Anterior cingulate cortex (tissue), 58 donors: ENCODE measurements around the gene CEBPG.
A peak's percentile ranks its signal among the peaks of the same experiment; 100 is the strongest.

Experiments used
- DNase-seq, 58 donors: peaks; one replicate each; lab custom pipeline; 2025; lab: John Stamatoyannopoulos, UW

Gene CEBPG

DNA sequence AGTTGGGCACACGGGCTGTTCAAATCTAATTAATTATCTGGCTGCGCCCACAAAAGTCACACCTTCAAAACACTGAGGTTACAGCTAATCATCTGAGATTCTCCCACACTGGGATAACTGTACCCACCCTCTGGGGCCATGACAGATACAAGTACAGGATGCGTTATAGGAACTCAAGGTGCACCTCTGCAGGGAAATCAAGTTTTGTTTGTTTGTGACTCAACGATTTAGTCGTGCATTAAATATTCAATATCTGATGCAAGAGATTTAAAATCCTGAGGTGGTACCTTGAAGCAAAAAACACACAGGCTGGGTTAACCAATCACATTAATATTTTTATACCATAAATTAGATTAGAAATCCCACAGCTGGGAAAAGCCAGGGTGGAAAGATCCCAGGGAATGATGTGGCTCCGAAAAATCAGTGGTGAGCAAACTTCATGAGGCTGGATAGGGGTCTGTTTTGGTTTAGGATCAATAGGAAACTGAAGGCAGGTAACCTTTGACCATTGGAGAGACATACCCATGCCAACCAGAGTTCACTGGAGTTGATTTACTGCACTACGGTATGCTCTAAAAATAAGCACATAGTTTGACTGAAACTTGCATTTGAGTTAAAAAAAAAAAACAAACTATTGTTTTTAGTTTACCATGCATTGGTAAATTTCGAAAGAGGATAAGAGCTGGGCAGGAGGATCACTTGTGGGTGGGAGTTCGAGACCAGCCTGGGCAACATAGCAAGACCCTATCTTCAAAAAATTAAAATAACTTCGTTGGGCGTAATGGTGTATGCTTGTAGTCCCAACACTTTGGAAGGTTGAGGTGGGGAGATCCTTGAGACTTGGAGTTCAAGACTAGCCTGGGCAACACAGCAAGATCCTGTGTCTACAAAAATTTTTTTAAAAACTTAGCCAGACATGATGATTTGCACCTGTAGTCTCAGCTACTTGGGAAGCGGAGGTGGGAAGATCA, 23.9 kb upstream of the CEBPG start:
- no peak for DNase-seq

DNA sequence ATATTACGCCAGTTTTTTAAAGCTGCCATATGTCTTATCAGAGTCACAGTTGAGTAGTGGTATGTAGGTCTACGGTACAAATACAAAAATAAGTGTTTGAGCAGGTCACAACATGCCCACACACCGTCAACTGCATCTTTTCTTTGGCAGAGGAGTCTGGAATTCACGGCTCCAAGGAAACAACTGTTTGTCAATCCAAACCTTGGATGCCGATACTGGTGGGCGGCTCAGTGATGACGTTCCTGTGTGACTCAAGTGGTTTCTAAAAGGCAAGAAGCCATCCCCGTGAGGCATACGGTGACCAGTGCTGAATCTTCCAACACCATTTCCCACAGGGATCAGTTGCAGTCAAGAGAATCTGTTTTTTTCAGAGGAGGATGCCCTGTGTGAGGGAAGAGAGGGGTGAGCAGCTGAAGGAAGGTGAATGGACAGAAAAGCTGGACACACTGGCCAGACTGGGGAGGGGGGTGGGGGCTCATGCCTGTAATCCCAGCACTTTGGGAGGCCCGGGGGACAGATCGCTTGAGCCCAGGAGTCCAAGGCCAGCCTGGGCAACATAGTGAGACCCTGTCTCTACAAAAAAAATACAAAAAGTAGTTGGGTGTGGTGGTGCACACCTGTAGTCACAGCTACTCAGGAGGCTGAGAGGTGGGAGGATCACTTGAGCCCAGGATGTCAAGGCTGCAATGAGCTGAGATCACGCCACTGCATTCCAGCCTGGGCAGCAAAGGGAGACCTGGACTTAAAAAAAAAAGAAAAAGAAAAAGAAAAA, 22.8 kb upstream of the CEBPG start:
- DNase-seq = peak in 19 of 58 donors; percentile 6 to 55 (median 20)

DNA sequence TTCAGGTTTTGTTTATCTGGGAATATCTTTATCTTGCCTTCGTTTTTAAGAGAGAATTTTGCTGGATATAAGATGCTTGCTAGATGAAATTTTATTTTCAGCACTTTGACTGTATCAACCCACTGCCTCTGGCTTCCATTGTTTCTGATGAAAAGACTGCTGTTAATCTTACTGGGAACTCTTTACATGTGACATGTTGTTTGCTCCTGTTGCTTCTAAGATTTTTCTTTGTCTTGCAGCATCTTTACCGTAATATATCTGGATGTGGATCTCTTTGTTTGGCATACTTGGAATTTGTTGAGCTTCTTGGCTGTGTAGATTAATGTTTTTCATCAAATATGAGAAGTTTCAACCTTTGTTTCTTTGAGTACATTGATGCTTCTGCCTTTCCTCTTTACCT, 18.0 kb upstream of the CEBPG start:
- DNase-seq = no peak

DNA sequence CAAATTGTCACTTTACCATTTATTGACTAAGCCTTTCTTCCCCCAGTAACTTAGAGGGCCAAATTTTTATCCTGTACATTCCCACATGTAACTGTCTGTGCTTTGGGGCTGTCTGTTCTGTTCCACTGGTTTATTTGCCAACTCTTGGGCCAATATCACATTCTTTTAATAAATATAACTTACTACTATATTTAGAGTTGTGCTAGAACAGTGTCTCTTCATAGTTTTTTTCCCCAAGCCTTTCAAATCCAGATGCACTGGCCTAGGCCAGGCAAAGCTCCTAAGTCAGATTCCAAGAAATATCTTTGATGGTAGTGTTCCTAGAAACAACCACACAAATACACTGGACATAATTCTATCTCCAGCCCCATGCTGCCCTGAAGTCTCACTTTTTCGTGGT, 16.0 kb upstream of the CEBPG start:
- DNase-seq = no peak

DNA sequence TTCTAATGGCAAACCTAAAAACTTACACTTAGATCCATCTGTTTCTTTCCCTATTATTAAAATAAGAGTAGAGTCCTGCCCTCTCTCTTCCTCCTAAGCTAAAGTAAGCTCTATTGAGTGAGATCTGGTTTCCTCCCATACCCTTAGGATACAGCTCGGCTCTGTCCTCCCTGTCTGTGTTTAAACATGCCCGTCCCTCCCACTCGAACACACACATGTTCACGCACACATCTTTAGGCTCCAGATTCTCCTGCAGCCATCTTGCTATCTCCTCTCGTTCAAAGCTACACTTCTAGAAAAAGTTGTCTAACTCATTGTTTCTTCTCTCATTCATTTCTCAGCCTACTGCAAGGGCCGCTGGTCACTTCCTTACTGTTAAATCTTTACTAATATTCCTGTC, 15.1 kb upstream of the CEBPG start:
- DNase-seq = no peak

DNA sequence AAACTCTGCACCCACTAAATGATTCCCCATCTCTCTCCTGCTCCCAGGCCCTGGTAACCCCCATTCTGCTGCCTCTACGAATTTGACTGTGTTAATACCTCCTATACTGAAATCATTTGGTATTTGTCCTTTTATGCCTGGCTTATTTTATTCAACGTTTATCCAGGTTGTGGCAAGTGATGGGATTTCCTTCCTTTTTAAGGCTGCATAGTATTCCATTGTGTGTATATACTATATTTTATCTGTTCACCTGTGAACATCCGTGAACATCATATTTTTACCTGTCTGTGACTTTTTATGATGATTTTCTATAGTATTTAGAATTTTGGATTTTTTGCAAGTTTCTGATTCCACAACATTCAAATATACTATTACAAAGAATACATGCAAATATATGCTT, 13.9 kb upstream of the CEBPG start:
- no peak for DNase-seq

DNA sequence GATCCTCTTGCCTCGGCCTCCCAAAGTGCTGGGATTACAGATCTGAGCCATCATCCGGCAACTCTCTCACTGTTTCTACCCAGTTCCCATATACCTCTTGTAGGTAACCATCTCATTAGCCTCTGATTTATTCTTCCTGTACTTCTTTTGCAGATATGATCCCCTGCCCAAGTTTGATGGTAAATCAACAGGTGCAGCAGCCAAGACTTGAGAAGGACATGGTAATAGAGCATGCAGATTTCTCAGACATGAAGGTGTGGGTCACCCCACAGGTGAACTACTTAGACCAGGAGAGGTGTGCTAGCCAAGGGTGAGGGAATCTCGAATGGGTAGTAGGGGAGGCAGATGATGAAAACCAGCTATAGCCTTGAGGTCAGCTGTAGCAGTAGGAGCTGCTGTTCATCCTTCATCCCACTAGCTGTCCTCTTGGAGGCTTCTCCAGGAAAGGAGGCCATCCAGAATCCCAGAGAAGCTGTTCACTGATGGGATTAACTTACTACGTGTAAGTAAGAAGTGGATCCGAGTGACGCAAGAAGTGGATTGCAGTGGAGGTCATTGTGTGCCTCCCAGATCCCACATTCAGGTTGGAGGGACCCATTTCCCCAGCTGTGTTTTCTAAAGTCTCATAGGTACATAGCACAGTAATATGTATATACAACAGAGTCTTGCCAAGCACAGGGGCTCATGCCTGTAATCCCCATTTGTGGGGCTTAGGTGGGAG, 10.8 kb upstream of the CEBPG start:
- no peak for DNase-seq

DNA sequence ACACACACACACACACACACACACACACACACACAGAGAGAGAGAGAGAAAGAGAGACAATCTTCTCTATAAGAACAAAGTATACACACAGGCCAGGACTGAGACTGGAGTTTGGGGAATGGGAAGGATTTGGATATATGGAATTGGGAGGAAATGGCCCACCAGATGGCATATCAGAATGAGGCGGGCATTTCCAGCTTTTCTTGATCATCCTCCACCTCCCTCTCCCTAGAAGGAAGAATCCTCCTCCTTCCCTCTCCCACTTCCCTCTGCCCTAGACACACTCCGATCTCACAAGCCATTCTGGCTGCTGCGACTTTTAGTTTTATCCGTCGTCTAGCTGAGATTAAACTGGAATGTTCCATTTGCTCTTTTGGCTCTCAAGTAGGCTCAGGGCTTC, 10.0 kb upstream of the CEBPG start:
- DNase-seq = no peak

DNA sequence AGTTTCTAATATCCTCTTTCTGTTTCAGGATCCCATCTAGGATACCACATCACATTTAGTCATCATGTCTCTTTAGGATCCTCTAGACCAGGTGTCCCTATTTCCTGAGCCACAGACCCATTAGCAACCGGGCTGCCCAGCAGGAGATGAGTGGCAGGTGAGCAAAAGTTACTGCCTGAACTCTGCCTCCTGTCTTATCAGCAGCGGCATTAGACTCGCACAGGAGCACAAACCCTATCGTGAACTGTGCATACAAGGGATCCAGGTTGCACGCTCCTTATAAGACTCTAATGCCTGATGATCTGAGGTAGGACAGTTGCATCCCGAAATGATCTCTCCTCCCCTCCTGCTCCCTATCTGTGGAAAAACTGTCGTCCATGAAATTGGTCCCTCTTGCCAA, 7.8 kb upstream of the CEBPG start:
- no peak for DNase-seq

DNA sequence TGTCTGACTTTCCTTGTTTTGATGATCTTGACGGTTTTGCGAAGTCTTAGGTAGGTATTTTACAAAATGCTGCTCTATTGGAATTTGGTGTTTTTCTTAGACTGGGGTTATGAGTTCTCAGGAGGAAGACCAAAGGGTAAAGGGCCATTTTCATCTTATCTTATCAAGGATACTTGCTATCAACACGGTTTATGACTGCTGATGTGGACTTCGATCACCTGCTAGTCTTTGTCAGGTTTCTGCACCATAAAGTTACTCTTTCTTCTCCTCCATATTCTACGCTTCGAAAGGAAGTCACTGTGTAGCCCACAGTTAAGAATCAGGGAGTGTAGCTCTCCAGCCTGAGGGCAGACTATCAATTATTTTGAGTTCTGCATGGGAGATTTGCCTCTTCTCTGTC, 7.4 kb upstream of the CEBPG start:
- DNase-seq = no peak

DNA sequence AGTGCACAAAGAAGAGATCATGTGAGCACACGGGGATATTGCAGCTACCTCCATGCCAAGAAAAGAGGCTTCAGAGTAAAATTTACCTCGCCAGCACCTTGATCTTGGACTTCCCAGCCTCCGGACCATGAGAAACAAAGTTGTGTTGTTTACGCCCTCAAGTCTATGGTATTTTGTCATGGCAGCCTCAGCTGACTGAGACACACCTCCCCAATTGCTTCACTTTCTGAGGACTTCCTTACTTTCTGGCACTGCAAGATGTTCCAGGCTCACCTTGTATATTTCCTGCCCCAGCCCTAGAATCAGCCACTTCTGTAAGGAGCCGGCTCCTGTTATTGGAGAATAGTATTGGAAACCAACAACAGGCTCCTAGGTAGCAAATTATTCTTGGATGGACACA, 6.6 kb upstream of the CEBPG start:
- no peak for DNase-seq

DNA sequence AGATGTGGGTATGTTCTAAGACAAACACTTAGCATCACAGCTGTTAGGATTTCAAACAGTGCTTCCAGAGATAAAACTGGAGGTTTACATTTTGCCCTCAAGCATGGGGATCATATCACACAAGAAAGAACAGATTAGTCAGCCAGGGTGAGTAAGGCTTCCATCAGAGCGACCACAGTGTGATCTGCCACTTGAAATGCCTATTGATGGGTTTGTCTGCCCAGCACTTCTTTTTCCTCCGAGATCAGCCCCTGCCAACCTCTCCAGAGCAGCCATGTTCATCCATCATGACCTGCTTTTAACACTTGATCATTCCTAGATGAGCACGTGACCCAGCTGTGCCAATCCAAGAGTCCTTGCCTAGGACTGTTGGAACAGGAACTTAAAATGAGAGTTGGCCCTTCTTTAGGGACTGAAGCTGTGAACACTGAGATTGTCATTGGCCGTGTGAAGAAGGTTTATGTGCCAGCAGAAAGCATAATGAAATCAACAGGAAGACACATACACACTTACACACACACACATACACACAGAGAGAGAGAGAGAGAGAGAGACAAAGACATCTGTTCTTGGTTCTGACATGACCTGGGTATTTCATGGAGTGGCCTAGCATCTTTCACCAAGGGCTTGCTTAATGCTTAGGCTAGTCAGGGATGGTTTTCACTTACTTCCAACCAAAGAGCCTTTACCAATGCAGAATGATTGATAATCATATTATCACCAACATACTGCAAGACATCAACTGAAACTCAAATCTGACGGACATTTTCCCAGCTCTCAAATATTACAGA, 5.2 kb upstream of the CEBPG start:
- DNase-seq = no peak

DNA sequence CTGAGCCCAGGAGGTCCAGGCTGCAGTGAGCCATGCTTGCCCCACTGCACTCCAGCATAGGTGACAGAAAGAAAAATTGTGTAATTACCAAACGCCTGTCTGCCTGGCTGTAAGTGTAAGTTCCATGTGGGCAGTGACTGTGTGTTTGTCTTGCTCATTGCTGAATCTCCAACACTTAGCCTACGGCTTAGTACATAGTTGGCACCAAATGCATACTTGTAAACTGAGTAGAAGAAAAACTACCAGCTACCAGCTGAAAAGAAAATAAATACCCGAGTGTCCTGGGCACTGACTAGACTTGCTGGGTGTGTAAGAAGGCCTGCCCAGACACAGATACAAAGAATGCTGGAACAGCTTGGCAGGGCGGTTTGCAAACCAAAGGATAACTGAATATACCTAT, 2.7 kb upstream of the CEBPG start:
- DNase-seq = no peak

DNA sequence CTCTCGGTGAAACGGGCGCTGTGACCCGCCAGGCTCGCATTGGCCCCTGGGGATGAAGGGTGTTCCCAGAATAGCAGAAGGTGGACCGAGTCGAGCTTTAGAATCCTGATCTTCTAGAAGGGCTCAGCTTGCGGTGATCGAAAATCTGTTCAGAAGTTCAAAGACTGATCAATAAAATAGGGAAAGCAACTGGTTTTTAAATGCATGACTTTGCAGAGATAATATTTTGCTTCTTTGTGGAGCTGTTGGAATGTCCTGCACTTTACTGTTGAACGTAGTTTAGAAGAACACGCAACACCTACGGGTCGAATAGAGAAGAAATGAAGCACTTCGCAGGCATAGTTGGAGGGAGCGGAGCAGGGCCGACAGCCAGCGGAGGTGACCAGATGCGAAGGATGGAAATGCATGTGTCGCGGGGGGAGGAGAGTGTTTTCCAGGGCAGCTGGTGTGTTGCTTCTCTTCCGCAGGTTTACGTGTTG, 766 bp downstream of the CEBPG start:
- peak in 1 of 58 donors; percentile 15 for DNase-seq

DNA sequence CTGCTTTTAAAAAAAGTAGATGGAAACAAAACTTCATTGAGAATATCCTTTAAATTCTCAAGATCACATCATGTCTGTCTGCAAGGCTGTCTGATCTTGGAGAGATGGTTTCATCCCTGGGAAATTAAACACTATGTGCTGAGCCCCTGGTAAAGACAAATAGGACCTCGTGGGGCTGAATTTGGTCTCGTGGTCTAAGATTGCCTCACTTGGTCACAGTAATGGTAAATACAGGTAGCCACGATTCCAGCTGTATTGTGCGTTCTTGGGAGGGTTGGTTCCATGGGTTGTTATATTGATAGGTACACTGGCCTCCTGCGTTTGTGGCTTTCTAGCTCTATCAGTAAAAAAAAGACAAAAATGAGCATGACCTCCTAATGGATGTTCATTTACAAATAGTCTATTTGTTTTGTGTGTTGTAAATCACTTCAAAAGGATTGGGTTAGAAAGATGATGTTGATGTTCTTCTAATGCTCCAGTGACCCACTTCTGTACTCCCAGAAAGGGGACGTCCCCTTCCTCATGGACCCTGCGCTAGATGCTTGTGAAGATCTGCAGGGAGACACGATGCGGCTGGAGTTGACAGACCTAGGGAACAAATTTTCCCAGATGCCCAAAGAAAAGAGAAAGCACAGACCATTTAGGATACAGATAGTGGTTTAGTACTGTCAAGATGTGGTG, 1.8 kb downstream of the CEBPG start:
- no peak for DNase-seq

DNA sequence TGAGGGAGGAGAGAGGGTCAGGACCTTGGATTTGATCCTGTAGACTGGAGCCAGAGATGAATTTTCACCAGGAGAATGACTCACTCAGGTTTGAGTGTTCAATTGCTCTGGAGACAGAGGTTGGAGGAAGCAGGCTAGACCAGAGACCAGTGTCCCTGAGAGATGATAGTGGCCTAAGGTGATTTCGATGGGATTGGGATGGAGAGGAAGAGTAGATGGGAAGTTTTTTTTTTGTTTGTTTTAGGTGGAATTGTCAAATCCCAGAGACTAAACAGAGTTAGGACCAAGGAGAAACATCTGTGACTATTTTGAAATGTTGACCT, 2.3 kb downstream of the CEBPG start:
- DNase-seq = no peak

DNA sequence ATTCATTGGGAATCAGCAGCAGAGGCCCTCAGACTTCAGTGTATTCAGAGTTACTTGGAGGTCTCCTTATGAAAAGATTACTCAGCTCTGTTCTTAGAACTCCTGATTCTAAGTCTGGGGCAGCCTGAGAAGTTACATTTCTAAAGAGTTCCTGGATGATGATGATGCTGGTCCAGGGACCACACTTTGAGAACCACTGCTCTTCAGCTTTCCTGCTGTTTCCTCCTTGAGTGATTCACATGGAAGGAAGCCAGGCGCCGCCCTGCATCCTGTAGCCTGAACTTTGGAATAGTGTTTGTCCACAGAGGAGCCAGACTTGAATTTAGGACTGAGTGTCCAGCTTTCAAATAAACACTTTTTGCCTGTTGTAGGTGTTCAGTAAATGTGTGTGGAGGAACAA, 2.9 kb downstream of the CEBPG start:
- DNase-seq = peak in 1 of 58 donors; percentile 26

DNA sequence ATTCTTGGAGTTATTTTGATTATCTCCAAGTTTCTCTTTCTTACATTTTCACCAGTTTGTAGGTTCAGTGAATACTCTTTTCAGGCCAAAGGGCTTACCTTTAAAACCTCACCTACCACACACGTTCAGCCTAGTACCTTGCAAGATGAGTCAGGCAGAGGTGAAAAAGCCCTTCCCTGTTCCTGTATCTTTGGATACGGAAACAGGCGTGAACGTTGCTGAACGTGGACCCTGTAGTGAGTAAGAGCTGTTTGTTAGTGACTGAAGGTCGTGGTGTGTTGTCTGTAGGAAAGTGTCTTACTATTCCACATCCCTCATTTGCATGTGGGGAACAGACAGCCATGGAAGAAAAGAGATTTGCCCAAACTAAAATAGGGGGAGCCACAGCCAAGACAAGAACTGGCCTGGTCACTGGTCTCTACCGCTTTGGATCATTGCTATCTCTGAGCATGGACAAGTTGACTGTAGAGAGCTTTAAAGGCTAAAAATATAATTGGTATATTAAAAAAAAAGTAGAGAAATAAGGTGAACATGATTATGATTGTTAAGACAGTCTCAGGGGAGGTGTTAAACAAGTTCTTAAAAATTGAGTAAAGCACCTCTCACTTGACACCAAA, 3.5 kb downstream of the CEBPG start:
- no peak for DNase-seq
